HG03565 (cell line): ENCODE results near the gene KL.

Source experiments
- ATAC-seq: cut with Tn5 transposase; IDR thresholded peaks from one replicate; pipeline ENCODE4 v1.9.1; 2021; ENCODE audit warnings: mild to moderate bottlenecking, moderate library complexity; ENCODE audit not compliant: unreplicated experiment

The KL gene

GRCh38 chr13:33078263-33078662 is 62.0 kb downstream of the KL start:
- ATAC-seq, result no peak

DNA sequence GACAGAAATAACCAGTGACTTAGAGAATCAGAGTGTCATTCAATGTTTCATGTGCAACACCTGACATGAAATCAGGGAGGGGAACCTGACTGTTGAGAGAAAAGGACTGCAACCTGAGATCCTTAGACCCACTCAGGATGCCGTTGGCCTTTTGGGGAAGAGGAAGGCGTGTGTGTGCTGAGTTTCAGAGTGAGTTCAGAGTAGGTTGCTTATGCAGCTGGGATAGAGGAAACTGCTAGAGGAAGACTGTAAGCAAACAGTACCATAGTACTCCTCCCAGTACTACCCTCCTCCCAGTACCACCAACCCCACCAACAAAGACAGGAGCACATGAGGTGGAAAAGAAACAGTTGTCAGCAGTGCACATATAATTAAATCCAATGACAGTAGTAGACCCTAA is 63.7 kb downstream of the KL start:
- ATAC-seq, result no peak

DNA sequence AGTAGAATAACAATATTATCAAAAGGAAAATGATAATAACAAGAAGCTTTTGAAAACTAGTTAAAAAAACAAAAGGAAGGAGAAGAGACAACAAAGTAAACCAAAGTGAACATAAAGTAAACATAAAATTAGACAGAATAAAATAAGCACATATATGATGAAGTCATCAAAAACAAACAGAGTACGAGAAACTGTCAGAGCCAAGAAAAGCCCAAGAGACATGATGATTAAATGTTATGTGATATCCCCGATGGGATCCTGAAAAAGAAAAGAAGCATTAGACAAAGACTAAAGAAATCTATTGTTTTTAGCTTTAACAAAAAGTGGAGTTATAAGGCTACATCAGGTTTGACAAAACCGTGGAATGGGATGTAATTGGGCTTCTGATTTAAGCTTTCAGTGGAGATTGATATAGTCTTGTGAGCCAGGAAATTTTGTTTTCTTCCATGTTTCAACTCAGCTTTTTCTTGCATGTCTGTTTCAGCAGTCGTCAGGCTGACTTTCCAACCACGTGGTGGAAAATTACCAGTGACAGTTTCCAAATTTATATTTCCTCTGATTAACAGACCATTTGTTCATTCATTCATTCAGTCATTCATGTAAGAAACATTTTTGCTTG is 64.9 kb downstream of the KL start:
- no peak for ATAC-seq

DNA sequence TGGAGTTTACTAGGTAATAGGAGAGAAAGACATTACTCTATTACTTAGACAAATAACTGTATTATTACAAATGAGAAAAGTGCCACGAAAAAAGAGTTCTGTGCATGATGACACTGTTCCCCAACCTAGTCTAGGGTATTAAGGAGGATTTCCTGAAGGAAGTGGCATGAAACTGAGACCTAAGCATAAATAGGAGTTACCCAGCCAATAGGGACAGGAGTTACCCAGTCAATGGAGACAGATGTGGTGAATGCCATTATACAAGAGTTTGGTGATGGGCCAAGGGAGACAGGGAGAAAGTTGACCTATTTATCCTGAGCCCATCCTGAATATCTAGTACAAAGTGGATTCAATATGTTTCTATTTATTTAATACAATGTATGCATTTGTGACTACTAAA is 65.4 kb downstream of the KL start:
- no peak for ATAC-seq

DNA sequence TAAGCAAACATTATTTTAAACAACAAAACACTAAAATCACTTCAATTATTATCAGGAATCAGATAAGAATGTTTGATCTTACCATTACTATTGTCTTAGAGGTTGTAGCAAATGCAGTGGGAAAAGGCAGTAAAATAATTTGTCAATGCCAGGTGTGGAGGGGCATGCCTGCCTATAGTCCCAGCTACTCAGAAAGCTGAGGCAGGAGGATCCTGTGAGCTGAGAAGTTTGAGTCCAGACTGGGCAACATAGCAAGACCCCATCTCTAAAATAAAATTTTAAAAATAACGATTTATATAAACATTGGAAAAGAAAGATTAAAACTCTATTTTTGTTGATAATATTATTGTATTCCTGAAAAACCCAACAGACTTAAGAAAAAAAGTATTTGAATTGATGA is 66.8 kb downstream of the KL start:
- ATAC-seq, result no peak

- no peak for ATAC-seq
These were observed 70.9 kb downstream of the KL start for GRCh38 chr13:33087091-33087490.

- ATAC-seq, result no peak
These were observed 71.6 kb downstream of the KL start for GRCh38 chr13:33087790-33088189.

DNA sequence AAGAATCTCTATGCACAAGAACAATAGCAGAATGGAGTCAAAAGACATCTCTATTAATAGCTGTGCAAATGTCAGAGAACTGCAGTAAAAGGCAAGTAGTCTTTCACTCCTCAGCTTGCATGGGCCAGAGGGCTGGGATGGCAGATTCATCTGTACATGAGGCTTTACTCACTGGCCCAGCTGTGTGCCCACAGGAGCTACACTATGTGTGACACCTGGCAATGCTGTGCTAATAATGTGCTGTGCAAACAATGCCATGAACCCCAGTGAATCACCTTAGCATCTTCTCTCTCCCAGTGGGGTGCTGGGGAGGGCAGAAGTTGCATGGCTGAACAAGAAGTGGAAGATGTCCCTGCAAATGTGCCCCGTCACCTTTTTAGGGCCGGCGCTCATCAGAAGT is 73.1 kb downstream of the KL start:
- ATAC-seq, result no peak

DNA sequence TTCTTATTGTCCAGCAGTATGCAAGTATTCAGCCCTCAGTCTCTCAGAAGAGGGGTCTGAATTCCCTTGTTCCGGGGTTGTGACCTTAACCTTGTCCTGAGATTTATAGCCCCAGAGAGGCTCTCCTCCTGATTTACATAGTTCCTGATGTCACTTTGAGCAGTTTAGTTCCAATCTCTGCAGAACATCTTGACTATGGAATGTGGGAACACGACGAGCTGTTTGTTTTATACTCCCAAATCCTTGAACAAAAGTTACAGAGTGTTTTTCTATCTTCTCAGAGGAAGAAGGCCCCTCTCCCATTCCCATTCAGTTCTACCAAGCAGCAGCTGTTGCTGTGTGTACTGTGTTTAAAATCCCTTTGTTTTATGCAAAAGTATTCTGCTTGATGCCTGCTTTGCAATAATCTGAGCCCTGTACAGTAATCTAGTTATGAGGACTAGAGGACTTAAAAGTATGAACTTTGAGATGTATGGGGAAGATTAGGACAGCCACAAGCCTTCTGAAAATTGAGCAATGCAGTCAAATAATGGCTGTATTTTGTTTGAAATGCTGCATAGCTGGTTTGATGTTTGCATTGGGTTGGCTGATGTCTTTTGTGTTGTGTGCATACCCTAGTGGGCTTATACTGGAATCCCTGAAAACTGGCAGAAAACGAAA is 74.7 kb downstream of the KL start:
- ATAC-seq, result no peak

DNA sequence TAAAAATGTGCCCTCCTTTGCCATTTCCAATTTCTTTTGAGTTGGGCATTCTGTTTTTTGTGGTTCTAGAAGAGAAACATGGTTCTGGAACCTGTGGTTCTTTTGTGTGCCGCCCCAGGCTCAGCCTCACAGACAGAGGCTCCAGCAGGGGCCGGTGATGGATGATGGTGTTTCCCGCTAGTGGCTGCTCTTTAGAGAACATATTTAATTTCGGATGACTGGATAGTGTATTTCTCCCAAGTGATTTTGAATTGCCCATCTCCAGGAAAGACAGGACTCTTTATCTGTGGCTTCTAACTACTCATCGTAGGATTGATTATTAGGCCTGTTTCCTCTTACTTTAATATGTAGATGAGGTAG is 75.2 kb downstream of the KL start:
- no peak for ATAC-seq

DNA sequence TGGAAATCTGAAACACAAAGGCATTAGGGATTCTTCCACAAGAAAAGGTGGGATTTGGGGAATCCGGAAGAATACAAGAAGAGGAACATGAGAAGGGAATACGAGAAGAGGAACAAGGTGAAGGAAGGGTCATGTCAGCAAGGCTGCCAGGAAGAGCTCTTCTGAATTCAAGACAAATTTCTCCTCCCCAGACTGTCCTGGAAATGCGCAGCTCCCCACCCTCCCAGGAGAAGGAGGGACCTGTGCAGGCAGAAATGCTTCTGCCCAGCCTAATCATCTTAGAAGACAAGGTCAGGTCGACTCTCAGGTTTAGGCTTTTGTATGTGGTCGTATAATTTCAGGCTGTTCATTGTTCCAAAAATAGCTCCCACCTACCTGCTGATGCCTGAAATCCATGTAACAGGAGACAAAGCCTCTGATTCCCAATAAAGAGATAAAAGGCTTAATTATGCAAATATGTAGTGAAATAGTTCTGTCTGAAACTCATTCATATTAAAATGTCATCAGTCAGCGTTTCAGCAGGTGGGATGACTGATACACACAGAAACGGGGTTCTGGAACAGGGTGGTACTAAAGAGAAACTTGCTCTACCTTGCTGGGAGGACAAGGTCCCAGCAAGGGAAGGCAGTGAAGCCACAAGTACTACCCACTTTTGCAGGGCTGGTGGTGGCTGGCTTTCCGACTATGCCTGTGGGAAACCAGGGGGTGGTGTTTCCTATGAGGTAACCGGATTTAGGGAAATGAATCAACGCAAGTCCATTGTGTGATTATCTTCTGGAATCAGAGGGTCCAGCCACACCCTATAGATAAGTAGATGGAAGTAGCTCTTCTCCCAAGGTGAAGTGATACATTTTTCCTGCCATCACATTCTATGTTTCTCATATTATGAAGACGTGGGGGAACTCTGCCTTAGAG is 76.1 kb downstream of the KL start:
- no peak for ATAC-seq

GRCh38 chr13:33096886-33097605 is 80.8 kb downstream of the KL start:
- no peak for ATAC-seq

DNA sequence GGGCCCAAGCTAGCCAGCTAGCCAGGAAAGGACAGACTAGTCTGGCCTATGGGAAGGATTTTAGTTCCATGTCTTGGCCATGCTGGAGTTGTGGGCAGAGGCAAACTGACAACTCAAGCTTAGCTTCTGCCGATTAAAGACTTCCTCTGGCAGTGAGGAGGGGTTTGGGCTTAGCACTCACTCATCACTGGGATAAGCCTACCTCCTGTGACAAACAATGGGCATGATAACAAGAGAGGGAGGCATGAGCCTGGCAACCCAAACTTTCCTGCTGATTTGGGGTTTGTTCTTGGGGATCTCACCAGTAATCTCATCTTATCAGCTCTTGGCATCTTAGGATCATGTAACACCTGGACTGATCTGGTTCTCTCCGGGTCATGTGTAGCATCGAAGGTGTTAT is 83.6 kb downstream of the KL start:
- no peak for ATAC-seq

- ATAC-seq, result no peak
These were observed 84.7 kb downstream of the KL start for GRCh38 chr13:33100886-33101285.

- no peak for ATAC-seq
These were observed 85.6 kb downstream of the KL start for GRCh38 chr13:33101835-33102234.

- ATAC-seq, result no peak
These were observed 87.2 kb downstream of the KL start for GRCh38 chr13:33103457-33103856.

GRCh38 chr13:33105387-33106005 is 89.3 kb downstream of the KL start:
- ATAC-seq, result no peak

GRCh38 chr13:33106656-33107360 is 90.6 kb downstream of the KL start:
- ATAC-seq, result peak; percentile 28

DNA sequence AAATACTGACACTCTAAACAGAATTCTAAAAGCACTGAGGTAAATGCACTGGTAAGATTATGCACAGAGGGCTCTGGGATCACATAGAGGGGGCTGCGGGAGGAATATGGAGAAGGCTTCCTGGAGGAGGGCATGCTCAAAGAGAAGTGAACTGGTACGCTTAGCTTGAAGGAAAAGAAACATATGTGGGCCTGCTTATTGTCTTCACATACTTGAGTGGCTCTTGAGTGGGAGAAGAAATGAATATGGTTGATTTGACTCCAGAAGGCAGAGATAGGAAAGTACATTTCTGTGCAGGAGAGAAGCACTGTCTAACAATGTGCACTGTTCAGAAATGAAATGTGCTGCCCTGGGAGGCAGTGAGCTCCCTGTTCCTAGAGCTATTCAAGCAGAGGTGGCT is 91.1 kb downstream of the KL start:
- no peak for ATAC-seq

DNA sequence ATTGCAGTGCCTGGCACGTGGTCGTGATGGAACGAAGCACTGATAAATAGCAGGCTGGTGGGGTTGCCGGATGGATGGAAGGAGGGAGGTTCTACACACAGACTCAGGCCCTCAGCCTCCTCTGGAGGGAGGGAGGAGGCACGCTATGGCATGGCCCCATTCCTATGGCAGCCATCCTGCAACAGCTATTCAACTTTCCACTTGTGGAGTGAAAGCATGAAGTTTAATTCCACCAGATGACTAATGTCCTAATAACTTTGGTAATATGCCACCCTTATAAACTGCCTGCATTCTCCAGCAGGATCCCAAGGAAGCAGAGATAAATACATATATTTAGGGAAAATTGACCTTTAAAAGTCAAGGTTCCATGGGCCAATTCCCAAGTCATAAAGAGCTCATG is 92.4 kb downstream of the KL start:
- no peak for ATAC-seq
